Endothelial cell of umbilical vein (primary cell): Measurements from ENCODE around the gene GPR26.

Source experiments
- EZH2 ChIP-seq: IDR thresholded peaks from 2 replicates; pipeline ENCODE4 v1.6.1; 2012; ENCODE audit warnings: borderline replicate concordance, low read depth, mild to moderate bottlenecking, moderate library complexity, low read length, inconsistent platforms; ENCODE audit not compliant: severe bottlenecking
- FOS ChIP-seq: IDR thresholded peaks from 2 replicates; pipeline ENCODE4 v1.6.1; 2011; ENCODE audit warnings: mild to moderate bottlenecking, low read length, moderate library complexity, borderline replicate concordance; ENCODE audit not compliant: insufficient read depth
- GATA2 ChIP-seq: IDR thresholded peaks from 2 replicates; pipeline ENCODE4 v1.7.0; 2011; ENCODE audit warnings: low read depth, mild to moderate bottlenecking, moderate library complexity, mixed read lengths, low read length; ENCODE audit not compliant: insufficient read length, insufficient read depth
- JUN ChIP-seq: IDR thresholded peaks from 2 replicates; pipeline ENCODE4 v1.6.1; 2011; ENCODE audit warnings: borderline replicate concordance, low read depth; ENCODE audit not compliant: insufficient read length, insufficient read depth
- POLR2A ChIP-seq: IDR thresholded peaks from 2 replicates; pipeline ENCODE4 v1.6.1; 2012; ENCODE audit warnings: low read depth, mild to moderate bottlenecking, control low read depth, low read length
- POLR2AphosphoS5 ChIP-seq: IDR thresholded peaks from 2 replicates; pipeline ENCODE4 v1.6.1; 2012; ENCODE audit warnings: low read depth, mild to moderate bottlenecking, control low read depth, low read length, moderate library complexity; ENCODE audit not compliant: insufficient read depth
- TF ChIP-seq, protein P1 (sequence below), 2 donors: IDR thresholded peaks; 1 replicate in 1 of 2; 2 replicates in 1 of 2; pipeline ENCODE4 v1.5.1; 2011; ENCODE audit warnings: low read length in 2 of 2, mild to moderate bottlenecking in 2 of 2, moderate library complexity in 2 of 2, control low read depth in 1 of 2, inconsistent platforms in 1 of 2, low read depth in 1 of 2; ENCODE audit not compliant: insufficient read depth in 1 of 2; ENCODE audit errors: extremely low read depth in 1 of 2
- TF ChIP-seq, protein P2 (sequence below): IDR thresholded peaks from 2 replicates; pipeline ENCODE4 v1.6.1; 2011; ENCODE audit not compliant: insufficient read depth, insufficient read length

DNA sequence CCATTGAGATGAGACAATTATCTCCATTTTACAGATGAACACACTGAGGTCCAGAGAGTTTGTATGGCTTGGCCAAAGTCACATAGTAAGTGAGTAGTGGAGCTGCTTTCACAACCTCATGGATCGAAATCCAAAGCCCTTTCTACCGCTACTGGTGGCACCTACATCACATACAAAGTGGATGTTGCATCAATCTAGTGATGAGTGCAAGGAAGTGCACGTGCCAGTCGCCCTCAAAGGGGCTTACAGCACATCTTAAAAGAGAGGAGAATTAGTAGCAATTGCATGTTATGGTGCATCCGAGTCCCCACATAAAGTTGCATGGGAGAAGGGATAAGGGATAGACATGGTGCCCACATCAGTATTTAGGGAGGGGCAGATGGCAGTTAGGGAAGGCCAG lies 31.0 kb upstream of the GPR26 start:
- no peak for TF ChIP-seq POLR2A
- TF ChIP-seq, protein P1, sequence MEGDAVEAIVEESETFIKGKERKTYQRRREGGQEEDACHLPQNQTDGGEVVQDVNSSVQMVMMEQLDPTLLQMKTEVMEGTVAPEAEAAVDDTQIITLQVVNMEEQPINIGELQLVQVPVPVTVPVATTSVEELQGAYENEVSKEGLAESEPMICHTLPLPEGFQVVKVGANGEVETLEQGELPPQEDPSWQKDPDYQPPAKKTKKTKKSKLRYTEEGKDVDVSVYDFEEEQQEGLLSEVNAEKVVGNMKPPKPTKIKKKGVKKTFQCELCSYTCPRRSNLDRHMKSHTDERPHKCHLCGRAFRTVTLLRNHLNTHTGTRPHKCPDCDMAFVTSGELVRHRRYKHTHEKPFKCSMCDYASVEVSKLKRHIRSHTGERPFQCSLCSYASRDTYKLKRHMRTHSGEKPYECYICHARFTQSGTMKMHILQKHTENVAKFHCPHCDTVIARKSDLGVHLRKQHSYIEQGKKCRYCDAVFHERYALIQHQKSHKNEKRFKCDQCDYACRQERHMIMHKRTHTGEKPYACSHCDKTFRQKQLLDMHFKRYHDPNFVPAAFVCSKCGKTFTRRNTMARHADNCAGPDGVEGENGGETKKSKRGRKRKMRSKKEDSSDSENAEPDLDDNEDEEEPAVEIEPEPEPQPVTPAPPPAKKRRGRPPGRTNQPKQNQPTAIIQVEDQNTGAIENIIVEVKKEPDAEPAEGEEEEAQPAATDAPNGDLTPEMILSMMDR (IDR thresholded peaks at IDR 0.05; ENCODE audit: extremely low read depth in 1 of 2, insufficient read depth in 1 of 2, low read depth in 1 of 2, low read length in 2 of 2): no peak
- TF ChIP-seq EZH2: no peak
- TF ChIP-seq JUN: no peak
- no peak for TF ChIP-seq POLR2AphosphoS5
- TF ChIP-seq FOS: no peak
- TF ChIP-seq GATA2: no peak
- TF ChIP-seq, protein P2, sequence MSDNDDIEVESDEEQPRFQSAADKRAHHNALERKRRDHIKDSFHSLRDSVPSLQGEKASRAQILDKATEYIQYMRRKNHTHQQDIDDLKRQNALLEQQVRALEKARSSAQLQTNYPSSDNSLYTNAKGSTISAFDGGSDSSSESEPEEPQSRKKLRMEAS: no peak
